Sigmoid colon (tissue), 7 donors: ENCODE measurements around the gene SPI1. TPM values are rescaled to one million over a fixed set of nuclear protein-coding genes. Genes with fewer than 3 reads are reported as not detected.

ENCODE experiments used
- DNase-seq: peaks from one replicate; pipeline ENCODE4 v3.0.0-alpha.2; 2019
- H3K27ac ChIP-seq, 4 donors: fragments of 200-600 bp; sonication (generic); one replicate each; pipeline ENCODE4 v1.5.1; 2016 to 2019; ENCODE audit warnings: mild to moderate bottlenecking in 1 of 4
- H3K27me3 ChIP-seq, 3 donors: fragments of 200-600 bp; sonication (generic); one replicate each; pipeline ENCODE4 v1.5.1; 2019; ENCODE audit warnings: mild to moderate bottlenecking in 1 of 3
- H3K36me3 ChIP-seq, 4 donors: fragments of 200-600 bp; sonication (generic); one replicate each; pipeline ENCODE4 v1.5.1; 2016 to 2019
- H3K4me1 ChIP-seq, 4 donors: fragments of 200-600 bp; sonication (generic); one replicate each; pipeline ENCODE4 v1.5.1; 2017 to 2019
- H3K4me3 ChIP-seq, 4 donors: fragments of 200-600 bp; sonication (generic); one replicate each; pipeline ENCODE4 v1.5.1; 2017 to 2019; ENCODE audit warnings: mild to moderate bottlenecking in 2 of 4, moderate library complexity in 1 of 4
- H3K9me3 ChIP-seq, 4 donors: fragments of 200-600 bp in 3 of 4; sonication (generic) in 3 of 4; one replicate each; pipeline versions ENCODE4 v1.5.1 to v1.6.1; 2013 to 2019
- CTCF ChIP-seq, 4 experiments: fragments of 450-650 bp in 3 of 4; fragments of 200-600 bp in 1 of 4; IDR thresholded peaks; one replicate each; pipeline ENCODE4 v1.5.1; 2016 to 2019; ENCODE audit warnings: antibody characterized with exemption in 4 of 4, mild to moderate bottlenecking in 3 of 4, moderate library complexity in 2 of 4
- EP300 ChIP-seq, 4 donors: sonication (generic); formaldehyde crosslinking; IDR thresholded peaks; one replicate each; pipeline ENCODE4 v1.6.1; 2017; ENCODE audit warnings: antibody characterized with exemption in 4 of 4
- POLR2A ChIP-seq, 2 donors: fragments of 450-650 bp; IDR thresholded peaks; one replicate each; pipeline ENCODE4 v1.6.1; 2016; ENCODE audit warnings: antibody characterized with exemption in 2 of 2, mild to moderate bottlenecking in 2 of 2, moderate library complexity in 2 of 2
- POLR2AphosphoS5 ChIP-seq, 4 donors: sonication (generic); formaldehyde crosslinking; IDR thresholded peaks; one replicate each; pipeline ENCODE4 v1.6.1; 2017; ENCODE audit warnings: antibody characterized with exemption in 4 of 4
- WGBS, 2 donors: extraction: QIAGEN DNeasy Blood & Tissue Kit; methylation state at CpG; one replicate each; pipeline ENCODE4 v1.1.7; 2013; 5-methylcytosine and 5-hydroxymethylcytosine counted together
- intact Hi-C: fragments of 100-400 bp; cut with DNase I; formaldehyde crosslinking; loops from one replicate; pipeline ENCODE4 v1.15.1; 2023
- polyA plus RNA-seq, 3 donors: library from polyadenylated mRNA; stranded (reverse); fragments of 200-250 nt; gene quantifications; one replicate each; pipeline ENCODE4 v1.2.3, GENCODE V29; 2013
- total RNA-seq, 4 donors: library from RNA; depleted of rRNA; stranded (reverse); fragments of >200 nt; gene quantifications; one replicate each; pipeline ENCODE4 v1.1.0, GENCODE V29; 2016
- donor health status: healthy with polysubstance abuse.
- donor health status: Bipolar disorder and iron deficiency.
- donor health status: healthy.

Gene SPI1
- total and polyA plus RNA-seq, 7 donors = 10.5 to 29.8 (median 19.7) TPM

- Histone ChIP-seq H3K4me1 (peaks cover 0 to 35% (median 31%) of the 10 kb centered on the region in 4 donors), H3K27ac (peak overlapping the region; percentile 11 to 93 (median 90)), H3K27me3 (no peaks in the 10 kb centered on the region), H3K36me3 (peaks cover 36 to 84% (median 57%) of the 10 kb centered on the region in 4 donors), H3K4me3 (no peak overlapping the region), H3K9me3 (no peaks in the 10 kb centered on the region)
- TF ChIP-seq CTCF (IDR thresholded peaks at IDR 0.05) (no peak), EP300 (IDR thresholded peaks at IDR 0.05) (no peak), POLR2A (IDR thresholded peaks at IDR 0.05) (no peak), POLR2AphosphoS5 (IDR thresholded peaks at IDR 0.05) (no peak)
- DNase-seq = no peak
- intact Hi-C loops = no loop called here
- 89 to 90% methylated on average over 23 of the region's 23 CpGs for WGBS, 2 donors
Observed at GRCh38 chr11:47418454-47419259, 40.3 kb upstream of the SPI1 start.

GRCh38 chr11:47417712-47418111, 39.4 kb upstream of the SPI1 start:
- DNase-seq = no peak
- TF ChIP-seq CTCF (IDR thresholded peaks at IDR 0.05) = no peak
- TF ChIP-seq EP300 (IDR thresholded peaks at IDR 0.05) = no peak
- TF ChIP-seq POLR2AphosphoS5 (IDR thresholded peaks at IDR 0.05) = no peak
- TF ChIP-seq POLR2A (IDR thresholded peaks at IDR 0.05) = no peak
- Histone ChIP-seq H3K36me3 (peaks cover 30 to 84% (median 53%) of the 10 kb centered on the region in 4 donors), H3K9me3 (no peaks in the 10 kb centered on the region), H3K4me1 (peaks cover 0 to 40% (median 36%) of the 10 kb centered on the region in 4 donors), H3K27ac (peak overlapping the region; percentile 84 to 93 (median 90)), H3K27me3 (no peaks in the 10 kb centered on the region), H3K4me3 (no peak overlapping the region)
- WGBS, 2 donors = 91 to 95% methylated on average over 6 of the region's 6 CpGs
- intact Hi-C loops = no loop called here

- whole genome bisulfite sequencing, 2 donors = 13 to 49% methylated on average over 13 of the region's 13 CpGs
- no peak for TF ChIP-seq EP300 (IDR thresholded peaks at IDR 0.05)
- TF ChIP-seq POLR2AphosphoS5 (IDR thresholded peaks at IDR 0.05) = peak; percentile 13 to 60 (median 42)
- no peaks in the 10 kb centered on the region for H3K9me3 ChIP-seq
- peak overlapping the region; percentile 84 to 93 (median 90) for H3K27ac ChIP-seq
- no peaks in the 10 kb centered on the region for H3K27me3 ChIP-seq
- intact Hi-C loops = no loop called here
- peaks cover 15 to 83% (median 47%) of the 10 kb centered on the region in 4 donors for H3K36me3 ChIP-seq
- peak; percentile 94 for DNase-seq
- peaks cover 0 to 50% (median 36%) of the 10 kb centered on the region in 4 donors for H3K4me1 ChIP-seq
- H3K4me3 ChIP-seq = no peak overlapping the region
Observed at GRCh38 chr11:47415949-47416472, 37.7 kb upstream of the SPI1 start.

- intact Hi-C loops = no loop called here
Observed at GRCh38 chr11:47415091-47415854, 36.9 kb upstream of the SPI1 start.

More at GRCh38 chr11:47415091-47415854, 36.9 kb upstream of the SPI1 start:
- no peak for TF ChIP-seq POLR2AphosphoS5 (IDR thresholded peaks at IDR 0.05)
- TF ChIP-seq EP300 (IDR thresholded peaks at IDR 0.05) = no peak
- no peak for TF ChIP-seq CTCF (IDR thresholded peaks at IDR 0.05)
- no peak for TF ChIP-seq POLR2A (IDR thresholded peaks at IDR 0.05)
- H3K9me3 ChIP-seq = no peaks in the 10 kb centered on the region
- no peak overlapping the region for H3K4me3 ChIP-seq
- WGBS, 2 donors = 88 to 90% methylated on average over 31 of the region's 31 CpGs
- peak overlapping the region; percentile 84 to 93 (median 90) for H3K27ac ChIP-seq
- peaks cover 0 to 57% (median 40%) of the 10 kb centered on the region in 4 donors for H3K4me1 ChIP-seq
- H3K27me3 ChIP-seq = no peaks in the 10 kb centered on the region
- H3K36me3 ChIP-seq = peaks cover 9 to 83% (median 43%) of the 10 kb centered on the region in 4 donors
- no peak for DNase-seq
